HG03432 (cell line): ENCODE results near the gene PPP4C.

Experiments used
- ATAC-seq: cut with Tn5 transposase; IDR thresholded peaks from one replicate; pipeline ENCODE4 v1.9.1; 2021; ENCODE audit warnings: mild to moderate bottlenecking, moderate library complexity; ENCODE audit not compliant: unreplicated experiment

The PPP4C gene

DNA sequence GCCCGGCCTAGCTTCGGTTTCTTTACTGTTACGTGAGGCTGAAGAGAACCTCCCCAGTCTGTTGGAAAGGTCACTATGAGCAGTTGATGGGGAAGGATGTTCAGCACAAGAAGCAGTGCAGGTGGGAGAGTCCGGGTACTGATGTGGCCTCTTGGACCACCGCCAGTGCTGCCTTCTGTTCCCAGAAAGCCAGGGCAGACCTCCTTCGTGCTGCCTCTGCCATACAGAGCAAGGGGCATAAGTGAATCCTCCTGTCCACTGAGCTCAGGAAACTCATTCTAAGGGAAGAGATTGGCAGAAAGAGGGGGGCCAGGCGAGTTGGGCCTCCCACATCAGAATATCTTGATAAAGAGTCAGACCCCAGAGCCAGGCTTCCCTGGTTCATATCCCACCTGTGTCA is 3.7 kb downstream of the PPP4C start:
- no peak for ATAC-seq

DNA sequence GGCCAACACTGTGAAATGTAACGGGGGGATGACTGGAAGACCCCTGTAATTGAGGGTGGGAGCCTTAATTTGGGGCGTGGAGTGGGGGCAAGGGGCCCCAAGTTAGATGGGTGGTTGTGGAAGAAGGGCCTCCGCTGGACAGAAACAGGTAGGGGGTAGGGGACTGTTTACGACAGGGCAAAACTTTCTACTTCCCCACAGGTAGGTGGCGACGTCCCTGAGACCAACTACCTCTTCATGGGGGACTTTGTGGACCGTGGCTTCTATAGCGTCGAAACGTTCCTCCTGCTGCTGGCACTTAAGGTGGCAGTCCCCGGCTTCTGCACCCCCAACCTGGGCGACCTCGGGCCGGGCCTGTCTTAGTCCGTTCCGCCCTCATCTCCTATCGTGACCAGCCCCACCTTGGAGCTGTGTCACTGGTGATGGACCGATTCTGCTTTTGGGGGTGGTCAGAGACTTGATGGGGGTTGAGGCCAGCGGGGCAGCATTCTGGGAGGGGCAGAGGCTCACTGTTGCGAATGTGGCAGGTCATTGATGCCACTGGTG is 6.8 kb downstream of the PPP4C start:
- ATAC-seq: no peak

DNA sequence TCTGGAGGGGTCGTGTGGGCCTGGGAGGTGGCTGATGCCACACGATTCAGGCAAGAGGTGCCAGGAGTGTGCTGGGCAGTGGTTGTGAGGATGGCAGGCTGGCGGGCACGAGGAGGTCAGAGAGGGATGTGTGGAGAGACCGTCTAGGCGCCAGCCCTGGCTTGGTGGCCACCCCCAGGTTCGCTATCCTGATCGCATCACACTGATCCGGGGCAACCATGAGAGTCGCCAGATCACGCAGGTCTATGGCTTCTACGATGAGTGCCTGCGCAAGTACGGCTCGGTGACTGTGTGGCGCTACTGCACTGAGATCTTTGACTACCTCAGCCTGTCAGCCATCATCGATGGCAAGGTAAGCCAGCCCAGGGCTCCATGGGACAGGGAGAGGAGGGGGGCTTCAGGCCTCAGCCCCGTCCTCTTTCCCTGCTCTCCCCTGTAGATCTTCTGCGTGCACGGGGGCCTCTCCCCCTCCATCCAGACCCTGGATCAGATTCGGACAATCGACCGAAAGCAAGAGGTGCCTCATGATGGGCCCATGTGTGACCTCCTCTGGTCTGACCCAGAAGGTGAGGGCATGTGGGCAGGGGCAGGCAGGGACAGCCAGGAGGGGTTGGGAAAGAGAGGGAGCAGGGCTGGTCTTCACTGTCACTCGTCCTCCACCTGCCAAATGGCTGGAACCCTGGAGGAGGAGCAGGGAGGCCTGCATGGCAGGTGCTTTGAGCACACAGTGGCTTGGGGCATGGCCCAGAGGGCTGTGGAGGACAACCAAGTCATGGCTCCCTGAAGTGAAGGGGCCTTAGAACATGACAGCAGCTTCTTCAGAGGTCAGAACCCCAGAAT is 7.6 kb downstream of the PPP4C start:
- ATAC-seq: no peak

DNA sequence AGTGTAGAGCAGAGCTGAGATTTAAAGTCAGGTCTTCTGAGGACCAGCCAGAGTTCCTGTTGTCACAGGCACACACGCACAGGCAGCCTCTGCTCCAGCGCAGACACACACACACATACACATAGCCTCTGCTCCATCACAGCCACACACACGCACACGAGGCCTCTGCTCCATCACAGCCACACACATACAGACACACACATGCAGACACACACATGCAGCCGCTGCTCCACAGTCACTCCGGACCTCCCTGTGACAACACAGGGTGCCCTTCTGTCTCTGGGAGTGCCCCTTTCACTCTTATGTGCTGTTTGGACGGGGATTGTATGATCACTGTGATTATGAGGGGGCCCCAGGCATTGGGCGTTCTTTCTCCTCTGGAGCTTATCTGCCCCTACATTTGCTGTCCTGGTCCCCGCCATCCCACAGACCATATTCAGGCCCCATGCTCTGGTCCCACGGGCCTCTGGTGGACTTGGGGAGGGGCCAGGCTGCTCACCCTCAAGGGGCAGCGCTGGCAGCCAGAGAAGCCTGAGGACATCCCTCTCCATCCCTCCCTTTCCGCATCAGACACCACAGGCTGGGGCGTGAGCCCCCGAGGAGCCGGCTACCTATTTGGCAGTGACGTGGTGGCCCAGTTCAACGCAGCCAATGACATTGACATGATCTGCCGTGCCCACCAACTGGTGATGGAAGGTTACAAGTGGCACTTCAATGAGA is 8.5 kb downstream of the PPP4C start:
- no peak for ATAC-seq

DNA sequence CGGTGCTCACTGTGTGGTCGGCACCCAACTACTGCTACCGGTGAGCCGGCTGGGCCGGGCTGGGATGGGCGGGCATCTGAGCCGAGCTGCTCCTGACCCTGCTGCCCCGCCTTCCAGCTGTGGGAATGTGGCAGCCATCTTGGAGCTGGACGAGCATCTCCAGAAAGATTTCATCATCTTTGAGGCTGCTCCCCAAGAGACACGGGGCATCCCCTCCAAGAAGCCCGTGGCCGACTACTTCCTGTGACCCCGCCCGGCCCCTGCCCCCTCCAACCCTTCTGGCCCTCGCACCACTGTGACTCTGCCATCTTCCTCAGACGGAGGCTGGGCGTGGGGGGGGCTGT is 9.0 kb downstream of the PPP4C start:
- no peak for ATAC-seq

DNA sequence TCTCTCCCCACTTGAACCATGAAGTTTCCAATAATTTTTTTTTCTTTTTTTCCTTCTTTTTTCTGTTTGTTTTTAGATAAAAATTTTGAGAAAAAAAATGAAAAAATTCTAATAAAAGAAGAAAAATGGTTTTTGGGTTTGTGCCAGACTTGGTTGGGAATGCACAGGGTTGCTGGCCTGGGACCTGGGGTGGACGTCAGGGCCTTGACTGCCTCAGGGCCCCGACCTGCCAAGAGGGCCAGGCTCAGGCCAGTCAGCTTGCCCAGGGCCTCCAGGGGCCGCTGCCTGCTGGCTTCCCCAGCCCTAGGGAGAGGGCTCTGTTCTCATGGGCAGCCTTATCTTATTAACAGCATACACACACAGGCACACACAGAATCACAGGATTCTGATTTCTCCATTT is 9.5 kb downstream of the PPP4C start:
- ATAC-seq: no peak

DNA sequence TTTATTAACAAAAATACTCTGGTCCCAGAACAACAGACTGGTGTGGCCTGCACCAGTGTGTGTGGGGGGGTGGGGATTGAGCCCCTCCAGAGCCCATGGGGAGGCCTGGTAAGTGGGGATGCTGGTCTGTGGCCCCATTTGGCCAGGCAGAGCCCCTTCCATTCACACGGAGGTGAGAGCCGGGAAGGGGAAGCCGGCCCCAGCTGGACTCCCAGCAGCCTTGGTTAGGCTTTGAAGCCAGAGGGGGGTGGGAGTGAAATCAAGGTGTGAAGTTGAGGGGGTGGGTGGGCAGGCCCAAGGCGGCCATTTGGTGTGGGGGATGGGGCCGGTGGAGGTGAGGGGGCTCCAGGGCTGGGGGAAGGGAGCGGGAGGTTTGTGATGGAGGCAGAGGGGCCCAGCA is 10.0 kb downstream of the PPP4C start:
- no peak for ATAC-seq

DNA sequence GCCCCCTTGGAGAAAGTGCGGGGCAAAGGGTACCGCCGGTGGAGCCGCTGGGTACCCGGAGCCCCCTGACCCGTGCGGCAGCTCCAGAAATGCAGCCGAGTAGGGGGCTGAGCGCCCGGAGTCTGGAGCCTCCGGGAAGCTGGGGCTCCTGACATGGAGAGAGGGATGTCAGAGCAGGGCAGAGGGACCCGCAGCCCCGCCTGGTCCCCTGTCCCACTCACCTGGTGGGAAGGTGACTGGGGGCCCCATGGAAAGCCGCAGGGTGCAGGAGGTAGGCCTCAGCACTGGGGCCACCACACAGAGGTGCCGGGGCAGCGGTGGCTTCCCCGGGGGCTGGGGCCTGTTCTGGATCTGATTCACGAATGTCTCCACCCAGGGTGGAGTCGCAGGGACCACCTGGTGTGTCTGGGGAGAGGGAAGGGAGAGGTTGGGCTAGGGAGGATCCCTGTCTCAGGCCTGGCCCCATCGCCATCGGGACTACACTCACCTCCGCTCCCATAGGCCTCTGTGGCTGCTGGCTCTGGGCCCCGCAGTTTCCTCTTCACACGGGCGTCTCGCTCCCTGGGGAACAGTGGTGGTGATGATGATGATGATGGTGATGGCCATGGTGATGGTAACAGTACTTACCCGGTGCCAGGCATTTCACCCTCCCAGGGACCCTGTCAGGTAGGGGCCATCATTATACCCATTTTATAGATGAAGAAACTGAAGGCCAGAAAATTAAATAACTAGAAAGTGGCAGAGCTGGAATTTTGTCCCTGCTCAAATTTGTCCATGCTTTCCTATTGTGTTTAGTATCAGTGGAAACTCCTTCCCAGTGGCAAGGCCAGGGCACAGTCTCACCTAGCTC is 10.7 kb downstream of the PPP4C start:
- no peak for ATAC-seq

DNA sequence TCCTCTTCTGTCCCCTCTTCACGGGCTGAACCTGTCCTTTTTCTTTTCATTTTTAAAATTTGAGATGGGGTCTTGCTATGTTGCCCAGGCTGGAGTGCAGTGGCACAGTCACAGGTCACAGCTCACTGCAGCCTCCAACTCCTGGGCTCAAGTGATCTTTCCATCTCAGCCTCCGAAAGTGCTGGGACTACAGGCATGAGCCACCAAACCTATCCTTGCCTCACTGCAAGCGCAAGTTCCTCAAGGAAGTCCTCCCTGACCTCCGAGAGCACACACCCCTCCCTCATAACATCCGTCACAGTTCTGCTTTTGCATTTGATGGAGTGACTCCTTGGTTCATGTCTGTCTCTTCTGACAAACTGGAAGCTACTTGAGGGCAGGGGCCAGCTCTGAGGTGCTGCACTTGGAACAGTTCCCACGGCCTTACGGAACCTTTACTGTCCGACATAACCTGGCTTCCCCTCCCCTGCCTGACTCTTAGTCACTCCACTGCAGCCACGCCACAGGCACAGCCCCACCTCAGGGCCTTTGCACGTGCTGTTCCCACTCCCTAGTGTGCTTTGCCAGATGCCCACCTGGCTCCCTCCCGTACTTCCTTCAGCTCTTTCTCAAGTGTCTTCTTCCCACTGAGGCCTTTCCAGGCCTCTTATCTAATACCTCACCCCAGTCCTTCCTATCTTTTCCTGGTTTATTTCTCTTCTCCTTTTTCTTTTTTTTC is 11.5 kb downstream of the PPP4C start:
- no peak for ATAC-seq

DNA sequence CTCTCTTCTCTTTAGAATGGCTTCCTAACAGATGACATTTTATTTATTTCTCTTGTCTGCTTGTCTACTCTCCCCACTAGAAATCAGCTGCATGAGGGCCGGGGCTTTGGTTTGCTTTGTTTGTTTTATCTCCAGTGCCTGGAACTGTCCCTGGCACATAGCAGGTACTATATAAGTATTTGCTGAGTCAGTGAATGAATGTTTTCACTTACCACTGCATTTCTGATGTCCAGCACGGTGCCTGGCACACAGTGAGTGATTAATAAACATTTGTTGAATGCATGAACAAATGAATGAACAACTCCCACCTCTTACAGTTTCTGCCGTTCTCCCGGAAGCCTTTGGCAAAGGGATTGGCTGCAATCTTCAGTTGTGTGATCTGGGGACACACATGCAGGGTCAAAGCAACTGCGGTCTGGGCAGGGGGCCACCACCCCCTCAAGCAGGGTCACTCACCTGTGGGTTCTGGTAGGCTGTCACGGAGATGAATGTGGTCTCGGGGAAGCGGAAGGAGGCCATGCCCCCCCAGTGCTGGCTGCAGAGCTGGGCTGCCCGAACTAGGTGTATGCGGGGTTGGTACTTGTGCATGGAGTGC is 12.5 kb downstream of the PPP4C start:
- no peak for ATAC-seq

DNA sequence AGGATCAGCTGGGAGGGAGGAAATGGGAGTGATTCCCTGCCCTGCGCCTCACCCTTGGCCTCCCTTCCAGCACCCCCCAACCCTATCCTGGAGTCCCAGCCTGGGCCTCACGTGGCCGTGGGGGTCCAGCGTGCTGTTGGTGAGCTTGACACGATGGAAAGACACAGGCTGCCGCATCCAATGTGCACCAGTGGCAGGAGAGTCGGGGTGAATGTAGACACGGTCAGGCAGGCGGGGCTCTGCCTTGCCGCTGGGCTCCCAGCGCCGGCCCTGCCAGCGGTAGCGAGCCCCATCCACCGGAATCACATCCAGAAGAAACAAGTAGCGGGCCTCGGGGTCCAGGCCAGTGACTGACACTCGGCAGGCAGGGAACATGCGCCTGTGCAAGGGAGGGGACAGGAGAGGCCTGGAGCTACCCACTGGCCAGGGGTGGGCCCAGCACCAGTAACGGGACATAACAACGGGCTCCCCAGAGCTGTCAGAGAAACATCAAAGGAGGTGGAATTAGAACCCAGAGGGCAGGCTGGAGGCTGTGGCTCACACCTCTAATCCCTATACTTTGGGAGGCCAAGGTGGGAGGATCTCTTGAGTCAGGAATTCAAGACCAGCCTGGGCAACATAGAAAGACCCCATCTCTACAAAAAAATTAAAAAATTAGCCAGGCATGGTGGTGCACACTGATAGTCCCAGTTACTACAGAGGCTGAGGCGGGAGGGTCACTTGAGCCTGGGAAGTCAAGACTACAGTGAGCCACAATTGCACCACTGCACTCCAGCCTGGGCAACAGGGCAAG is 13.2 kb downstream of the PPP4C start:
- ATAC-seq: no peak

DNA sequence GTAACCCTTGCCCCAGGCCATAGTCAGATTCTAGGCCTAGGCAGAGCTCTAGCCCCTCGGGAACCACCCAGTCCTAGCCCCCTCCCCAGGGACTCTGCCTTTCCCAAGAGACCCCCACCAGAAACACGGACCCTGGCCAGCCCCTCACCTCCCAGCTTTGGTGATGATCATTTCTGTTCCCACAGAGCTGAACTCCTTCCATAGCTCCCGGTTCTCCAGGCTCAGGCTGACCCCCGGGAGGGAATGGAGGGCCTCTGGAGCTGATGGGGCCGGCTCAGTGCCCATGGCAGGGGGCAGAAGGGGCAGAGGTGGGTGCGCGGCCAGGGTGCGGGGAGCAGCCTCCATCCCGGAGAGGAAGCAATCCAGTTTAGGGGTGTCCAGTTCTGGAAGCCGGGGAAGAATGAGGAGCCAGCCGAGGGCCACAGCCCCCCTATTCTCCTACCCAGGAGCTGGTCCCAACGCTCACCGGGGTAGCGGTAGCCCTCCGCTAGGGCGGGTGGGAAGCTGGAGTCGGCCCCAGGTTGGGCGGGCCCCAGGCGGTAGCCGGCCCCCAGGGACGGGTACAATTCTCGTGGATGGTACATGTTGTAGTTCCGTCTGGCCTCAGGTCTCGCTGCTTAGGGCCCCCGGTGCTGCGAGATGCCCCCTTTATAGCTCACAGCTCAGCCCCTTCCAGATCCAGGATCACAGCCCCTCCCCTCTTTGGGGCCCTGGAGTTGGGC is 15.0 kb downstream of the PPP4C start:
- no peak for ATAC-seq

DNA sequence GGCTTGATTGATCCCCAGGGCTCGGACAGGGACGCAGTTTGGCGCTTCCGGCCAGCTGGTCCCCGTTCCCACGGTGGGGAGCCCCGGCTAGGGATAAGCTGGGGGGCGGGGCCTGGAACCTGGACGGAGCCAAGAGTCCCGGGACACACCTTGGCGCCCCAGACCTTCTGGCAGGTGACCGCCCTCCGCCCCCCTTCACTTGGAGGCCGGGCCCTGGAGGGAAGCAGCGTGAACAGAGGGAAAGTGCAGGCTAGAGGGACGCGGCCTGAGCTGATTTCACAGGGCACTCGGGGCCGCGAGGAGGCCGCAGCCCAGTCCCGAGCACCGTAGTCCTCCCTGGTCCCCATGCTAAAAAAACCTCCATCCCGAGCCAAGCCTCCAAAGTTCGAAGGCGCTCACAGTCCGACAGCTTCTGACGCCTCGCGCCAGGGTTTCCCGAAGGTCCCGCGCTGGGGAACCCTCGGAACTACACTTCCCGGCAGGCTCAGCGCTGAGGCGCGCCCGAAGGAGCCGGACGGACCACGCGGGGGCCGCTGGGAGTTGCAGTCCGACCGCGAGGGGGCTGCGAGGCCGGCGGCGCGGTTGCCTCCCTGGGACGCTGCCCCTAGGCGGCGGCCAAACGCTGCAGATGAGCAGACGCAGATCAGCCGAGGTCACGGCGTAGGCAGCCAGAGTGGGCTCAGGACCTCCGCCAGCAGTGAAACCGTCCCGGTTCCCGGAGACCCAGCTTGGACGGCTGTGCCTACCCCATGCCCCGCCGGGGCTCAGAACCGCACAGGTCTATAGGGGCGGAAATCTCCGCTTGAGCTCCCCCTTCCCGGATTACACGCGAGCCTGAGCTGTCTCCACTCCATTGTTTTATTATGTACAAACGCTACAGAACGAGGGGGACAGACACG is 15.9 kb downstream of the PPP4C start, which contains the start of gene TBX6:
Gene TBX6 (minus strand): TSS at position 451 of the 899 bp plus-strand sequence. CDS start 731 bp downstream, outside the sequence.
- ATAC-seq: peak; percentile 68

DNA sequence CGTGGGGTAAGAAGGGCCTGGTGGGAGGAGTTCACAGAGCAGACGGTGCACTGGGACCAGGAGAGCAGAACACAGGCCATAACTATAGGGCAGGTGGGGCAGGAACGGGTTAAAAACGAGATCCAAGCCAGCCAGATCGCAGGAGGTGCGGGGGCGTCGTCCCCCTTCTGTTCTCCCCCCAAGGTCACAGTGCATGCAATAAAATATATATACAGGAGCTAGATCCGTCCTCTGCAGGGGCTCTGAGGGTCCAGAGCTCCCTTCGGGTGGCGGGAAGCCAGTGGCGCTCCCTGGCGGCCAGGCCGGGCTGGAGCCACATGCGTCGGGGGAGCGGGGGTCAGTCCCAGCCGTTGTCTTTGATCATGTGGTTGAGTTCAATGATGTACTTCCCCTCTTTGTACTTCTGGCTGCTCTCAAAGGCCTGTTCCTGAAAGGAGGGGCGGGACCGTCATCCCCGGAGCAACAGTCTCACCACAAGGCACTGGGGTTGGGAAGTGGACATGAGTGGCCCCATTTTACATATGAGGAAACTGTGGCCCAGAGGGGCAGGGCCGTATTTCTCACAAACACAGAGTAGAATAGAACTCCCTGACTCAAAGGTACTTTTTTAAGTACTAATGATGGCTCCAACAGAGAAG is 16.7 kb downstream of the PPP4C start:
- ATAC-seq: peak; percentile 47

DNA sequence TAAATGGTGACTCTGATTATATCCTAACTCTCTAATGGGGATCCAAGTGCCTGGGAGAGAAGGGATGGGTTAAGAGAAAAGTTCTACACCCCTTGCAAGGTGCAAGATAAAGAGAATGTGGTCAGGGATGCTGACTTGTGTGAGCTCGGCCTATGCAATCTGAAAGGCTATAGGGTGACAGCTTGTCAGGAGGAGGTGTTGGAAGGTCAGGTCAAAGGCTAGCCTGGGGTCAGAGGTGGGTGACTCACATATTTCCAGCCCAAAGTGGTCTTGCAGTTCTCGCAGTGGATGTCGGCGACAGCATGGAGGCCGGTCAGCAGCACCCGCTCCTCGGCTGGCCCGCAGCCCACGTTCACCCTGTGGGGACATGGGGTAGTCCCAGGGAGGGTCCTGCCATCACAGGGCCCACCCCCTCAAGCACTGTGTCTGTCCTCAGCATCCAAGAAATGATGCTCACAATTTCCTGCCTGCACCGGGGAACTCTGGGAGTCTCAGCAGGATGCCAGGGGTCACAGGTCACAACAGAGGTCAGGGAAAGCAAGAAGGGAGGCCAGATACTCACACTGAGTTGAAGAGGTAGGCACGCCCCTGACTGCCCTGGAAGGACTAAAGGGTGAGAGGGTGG is 18.9 kb downstream of the PPP4C start:
- no peak for ATAC-seq

DNA sequence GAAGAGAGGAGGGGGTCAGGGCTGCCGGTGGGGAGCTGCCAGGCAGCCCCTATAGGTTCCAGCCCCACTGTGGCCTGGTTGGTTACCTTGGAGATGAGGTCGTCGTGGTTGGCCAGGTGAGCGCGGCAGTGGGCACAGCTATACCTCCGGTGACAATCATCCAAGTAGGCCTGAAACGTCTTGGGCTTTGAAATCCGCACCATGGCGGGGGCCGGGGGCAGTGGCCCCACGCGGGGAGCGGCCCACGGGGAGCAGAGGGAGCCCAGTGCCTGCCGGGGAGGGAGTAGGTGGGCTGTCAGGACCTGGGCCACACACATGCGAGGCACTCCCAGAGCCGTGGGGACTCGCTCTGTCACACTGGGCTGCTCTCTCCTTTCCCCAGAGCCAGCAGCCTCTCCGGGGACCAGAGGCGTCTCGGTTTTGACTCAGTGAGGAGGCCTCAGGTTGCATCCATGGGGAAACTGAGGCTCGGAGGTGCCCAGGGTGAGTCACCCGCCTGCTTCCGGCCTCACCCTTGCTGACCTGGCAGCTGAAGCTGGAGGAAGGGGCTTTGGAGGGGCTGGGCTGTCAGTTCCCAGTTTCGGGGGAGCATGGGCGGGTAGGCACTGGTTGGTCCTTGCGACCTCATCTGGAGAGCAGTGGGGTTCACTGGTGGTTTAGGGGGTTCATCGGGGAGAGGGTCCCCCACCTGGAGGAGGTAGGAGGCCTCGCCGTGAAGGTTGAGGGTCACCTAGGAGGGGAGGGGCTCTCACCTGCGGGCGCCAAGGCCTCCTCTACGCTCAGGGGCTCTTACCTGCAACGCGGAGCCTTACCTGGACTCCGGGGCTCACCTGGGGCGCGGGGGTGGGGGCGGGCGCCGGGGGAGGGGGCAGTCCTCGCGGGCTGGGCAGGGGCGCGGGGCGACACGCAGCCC is 19.6 kb downstream of the PPP4C start:
- no peak for ATAC-seq
